SK-N-SH treated with all-trans-retinoic acid at 6 μM for 48 hours (cell line): ENCODE results near the gene LPP.

Experiments used
- ARNTL ChIP-seq: fragments of 450-650 bp; formaldehyde crosslinking; IDR thresholded peaks from 2 replicates; pipeline ENCODE4 v1.5.0; 2020; ENCODE audit warnings: low read depth, mild to moderate bottlenecking, moderate library complexity, borderline replicate concordance
- BACH2 ChIP-seq: fragments of 250-450 bp; sonication (Bioruptor Pico); IDR thresholded peaks from 2 replicates; pipeline ENCODE4 v1.9.0; 2021; ENCODE audit warnings: mild to moderate bottlenecking, borderline replicate concordance
- CREB5 ChIP-seq: fragments of 250-450 bp; sonication (Bioruptor Pico); IDR thresholded peaks from 2 replicates; pipeline ENCODE4 v1.5.1; 2020; ENCODE audit warnings: low read depth, mild to moderate bottlenecking, moderate library complexity
- CSRNP3 ChIP-seq: fragments of 250-450 bp; sonication (Bioruptor Pico); IDR thresholded peaks from 2 replicates; pipeline ENCODE4 v1.5.1; 2021; ENCODE audit warnings: mild to moderate bottlenecking, moderate library complexity
- ESRRG ChIP-seq: fragments of 250-450 bp; sonication (Bioruptor Pico); IDR thresholded peaks from 2 replicates; pipeline ENCODE4 v1.6.1; 2021; ENCODE audit warnings: mild to moderate bottlenecking
- TF ChIP-seq, protein P1 (sequence below): fragments of 250-450 bp; sonication (Bioruptor Pico); IDR thresholded peaks from 2 replicates; pipeline ENCODE4 v1.5.0; 2020; ENCODE audit warnings: mild to moderate bottlenecking, moderate library complexity
- TF ChIP-seq, protein P2 (sequence below): fragments of 250-450 bp; sonication (Bioruptor Pico); IDR thresholded peaks from 2 replicates; pipeline ENCODE4 v1.8.0; 2020; ENCODE audit warnings: mild to moderate bottlenecking, moderate library complexity, borderline replicate concordance

GRCh38 chr3:188380252-188380651, 226.3 kb downstream of the LPP start:
- TF ChIP-seq, protein P1, sequence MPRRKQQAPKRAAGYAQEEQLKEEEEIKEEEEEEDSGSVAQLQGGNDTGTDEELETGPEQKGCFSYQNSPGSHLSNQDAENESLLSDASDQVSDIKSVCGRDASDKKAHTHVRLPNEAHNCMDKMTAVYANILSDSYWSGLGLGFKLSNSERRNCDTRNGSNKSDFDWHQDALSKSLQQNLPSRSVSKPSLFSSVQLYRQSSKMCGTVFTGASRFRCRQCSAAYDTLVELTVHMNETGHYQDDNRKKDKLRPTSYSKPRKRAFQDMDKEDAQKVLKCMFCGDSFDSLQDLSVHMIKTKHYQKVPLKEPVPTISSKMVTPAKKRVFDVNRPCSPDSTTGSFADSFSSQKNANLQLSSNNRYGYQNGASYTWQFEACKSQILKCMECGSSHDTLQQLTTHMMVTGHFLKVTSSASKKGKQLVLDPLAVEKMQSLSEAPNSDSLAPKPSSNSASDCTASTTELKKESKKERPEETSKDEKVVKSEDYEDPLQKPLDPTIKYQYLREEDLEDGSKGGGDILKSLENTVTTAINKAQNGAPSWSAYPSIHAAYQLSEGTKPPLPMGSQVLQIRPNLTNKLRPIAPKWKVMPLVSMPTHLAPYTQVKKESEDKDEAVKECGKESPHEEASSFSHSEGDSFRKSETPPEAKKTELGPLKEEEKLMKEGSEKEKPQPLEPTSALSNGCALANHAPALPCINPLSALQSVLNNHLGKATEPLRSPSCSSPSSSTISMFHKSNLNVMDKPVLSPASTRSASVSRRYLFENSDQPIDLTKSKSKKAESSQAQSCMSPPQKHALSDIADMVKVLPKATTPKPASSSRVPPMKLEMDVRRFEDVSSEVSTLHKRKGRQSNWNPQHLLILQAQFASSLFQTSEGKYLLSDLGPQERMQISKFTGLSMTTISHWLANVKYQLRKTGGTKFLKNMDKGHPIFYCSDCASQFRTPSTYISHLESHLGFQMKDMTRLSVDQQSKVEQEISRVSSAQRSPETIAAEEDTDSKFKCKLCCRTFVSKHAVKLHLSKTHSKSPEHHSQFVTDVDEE (CRISPR knock-in tag), result no peak
- TF ChIP-seq CSRNP3 (CRISPR knock-in tag) (no peak), CREB5 (no peak), ESRRG (CRISPR knock-in tag) (no peak), ARNTL (no peak), BACH2 (CRISPR knock-in tag) (no peak)
- TF ChIP-seq, protein P2, sequence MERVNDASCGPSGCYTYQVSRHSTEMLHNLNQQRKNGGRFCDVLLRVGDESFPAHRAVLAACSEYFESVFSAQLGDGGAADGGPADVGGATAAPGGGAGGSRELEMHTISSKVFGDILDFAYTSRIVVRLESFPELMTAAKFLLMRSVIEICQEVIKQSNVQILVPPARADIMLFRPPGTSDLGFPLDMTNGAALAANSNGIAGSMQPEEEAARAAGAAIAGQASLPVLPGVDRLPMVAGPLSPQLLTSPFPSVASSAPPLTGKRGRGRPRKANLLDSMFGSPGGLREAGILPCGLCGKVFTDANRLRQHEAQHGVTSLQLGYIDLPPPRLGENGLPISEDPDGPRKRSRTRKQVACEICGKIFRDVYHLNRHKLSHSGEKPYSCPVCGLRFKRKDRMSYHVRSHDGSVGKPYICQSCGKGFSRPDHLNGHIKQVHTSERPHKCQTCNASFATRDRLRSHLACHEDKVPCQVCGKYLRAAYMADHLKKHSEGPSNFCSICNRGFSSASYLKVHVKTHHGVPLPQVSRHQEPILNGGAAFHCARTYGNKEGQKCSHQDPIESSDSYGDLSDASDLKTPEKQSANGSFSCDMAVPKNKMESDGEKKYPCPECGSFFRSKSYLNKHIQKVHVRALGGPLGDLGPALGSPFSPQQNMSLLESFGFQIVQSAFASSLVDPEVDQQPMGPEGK, result no peak
